ENCODE data around the gene SCN4B.

Gene SCN4B

DNA sequence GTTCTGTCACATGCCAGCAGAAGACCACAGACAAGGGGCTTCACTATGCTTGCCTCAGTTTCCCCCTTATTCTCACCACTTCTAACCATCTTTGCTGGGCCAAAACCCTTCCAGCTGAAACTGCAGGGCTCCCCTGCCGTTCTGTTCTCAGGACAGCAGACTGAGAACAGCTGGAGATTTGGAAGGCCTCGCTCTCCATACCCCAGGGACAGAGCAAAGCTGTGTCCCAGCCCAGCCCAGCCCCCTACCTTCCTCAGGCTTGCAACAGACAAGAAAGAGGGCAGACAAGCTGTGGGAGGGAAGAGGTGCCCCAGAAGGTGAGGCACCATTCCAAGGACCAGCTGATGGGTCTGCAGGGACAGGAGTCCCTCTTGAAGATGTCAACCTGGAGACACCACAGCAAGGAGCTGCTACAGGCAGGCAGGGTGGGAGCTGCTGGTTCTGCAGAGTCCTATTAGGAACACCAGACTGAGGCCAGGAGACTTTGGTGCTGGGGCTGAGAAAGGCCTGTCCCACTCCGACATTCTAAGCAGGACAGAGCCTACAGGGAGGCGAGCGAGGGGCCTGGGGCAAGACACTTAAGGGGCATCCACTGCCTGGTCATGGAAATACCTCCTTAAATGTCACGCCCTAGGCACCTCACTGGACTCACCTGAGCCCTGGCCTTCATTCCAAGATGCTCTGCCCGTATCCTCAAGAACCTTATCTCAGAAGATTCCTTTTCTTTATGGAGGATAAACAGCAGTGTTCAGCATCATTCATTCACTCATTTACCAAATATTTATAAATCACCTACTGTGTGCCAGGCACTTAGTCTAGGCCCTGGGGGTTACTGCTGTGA is 16.9 kb upstream of the SCN4B start:
- Histone ChIP-seq H3K79me1 (ENCODE audit: low read depth, low read length) (no peaks in the 10 kb centered on the region), H3K18ac (ENCODE audit: low read length) (no peak overlapping the region), H2BK12ac (ENCODE audit: low read length) (no peak overlapping the region), H2AFZ (ENCODE audit: low read length) (no peak overlapping the region), H3K27ac (replicated peaks; ENCODE audit: low read length) (no peak overlapping the region), H3K4me3 (ENCODE audit: low read length in 2 of 2) (no peak overlapping the region), H2BK5ac (ENCODE audit: low read length) (no peak overlapping the region), H3K27me3 (ENCODE audit: control insufficient read depth in 3 of 3, insufficient read depth in 3 of 3, low read depth in 1 of 3, low read length in 3 of 3) (peaks cover 0 to 84% (median 31%) of the 10 kb centered on the region in 3 experiments), H3K4me2 (ENCODE audit: insufficient read depth, low read length, poor library complexity, severe bottlenecking) (no peak overlapping the region), H4K8ac (ENCODE audit: low read depth, low read length) (no peak overlapping the region), H3K4me1 (ENCODE audit: control insufficient read depth in 2 of 2, insufficient read depth in 1 of 2, low read depth in 1 of 2, low read length in 2 of 2) (peaks cover 0 to 3% of the 10 kb centered on the region in 2 donors), H2BK15ac (ENCODE audit: low read length) (no peak overlapping the region), H2BK120ac (ENCODE audit: low read depth, low read length) (no peak overlapping the region), H3K36me3 (replicated peaks in 1 of 2; ENCODE audit: control insufficient read depth in 2 of 2, insufficient read depth in 2 of 2, low read length in 2 of 2) (no peaks in the 10 kb centered on the region), H3K14ac (ENCODE audit: low read length) (no peak overlapping the region), H4K91ac (ENCODE audit: low read depth, low read length, poor library complexity) (no peak overlapping the region), H3K23ac (ENCODE audit: low read depth, low read length, poor library complexity) (no peak overlapping the region), H3K9ac (ENCODE audit: low read depth, low read length, poor library complexity) (no peak overlapping the region), H3K4ac (ENCODE audit: low read length) (no peak overlapping the region), H3K9me3 (replicated peaks in 1 of 2; ENCODE audit: control insufficient read depth in 2 of 2, insufficient read depth in 1 of 2, low read depth in 1 of 2, low read length in 2 of 2) (no peaks in the 10 kb centered on the region), H2AK5ac (ENCODE audit: low read depth, low read length) (peak overlapping the region; percentile 15)
- no CpG with 5 or more reads among the region's 7 CpGs for WGBS, 2 donors (ENCODE audit: extremely low coverage in 2 of 2, insufficient read length in 2 of 2, insufficient replicate concordance in 1 of 2)
- DNase-seq (ENCODE audit: low spot score), result no peak

DNA sequence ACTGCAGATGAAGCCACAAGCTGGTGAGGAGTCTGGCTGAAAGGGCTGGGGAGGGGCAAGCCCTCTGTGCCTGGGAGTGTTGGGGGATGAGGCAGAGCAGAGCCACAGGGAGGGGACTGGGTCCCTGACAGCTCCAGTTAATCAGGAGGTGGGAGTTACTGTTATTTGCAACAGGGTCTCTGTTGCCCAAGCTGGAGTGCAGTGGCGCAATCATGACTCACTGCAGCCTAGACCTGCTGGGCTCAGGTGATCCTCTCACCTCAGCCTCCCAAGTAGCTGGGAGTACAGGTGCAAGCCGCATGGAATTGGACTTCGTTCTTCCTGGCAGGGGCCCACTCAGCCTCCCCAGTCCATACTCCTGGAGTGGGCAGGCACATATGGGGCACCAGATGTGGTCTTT is 16.1 kb upstream of the SCN4B start:
- Histone ChIP-seq H3K79me1 (ENCODE audit: low read depth, low read length) (no peaks in the 10 kb centered on the region), H2AFZ (ENCODE audit: low read length) (no peak overlapping the region), H2AK5ac (ENCODE audit: low read depth, low read length) (peak overlapping the region; percentile 72), H3K4me2 (ENCODE audit: insufficient read depth, low read length, poor library complexity, severe bottlenecking) (no peak overlapping the region), H3K27ac (replicated peaks; ENCODE audit: low read length) (no peak overlapping the region), H2BK120ac (ENCODE audit: low read depth, low read length) (no peak overlapping the region), H2BK12ac (ENCODE audit: low read length) (no peak overlapping the region), H3K9me3 (replicated peaks in 1 of 2; ENCODE audit: control insufficient read depth in 2 of 2, insufficient read depth in 1 of 2, low read depth in 1 of 2, low read length in 2 of 2) (no peaks in the 10 kb centered on the region), H2BK15ac (ENCODE audit: low read length) (no peak overlapping the region), H2BK5ac (ENCODE audit: low read length) (no peak overlapping the region), H3K4ac (ENCODE audit: low read length) (no peak overlapping the region), H3K14ac (ENCODE audit: low read length) (peak overlapping the region; percentile 90), H3K23ac (ENCODE audit: low read depth, low read length, poor library complexity) (no peak overlapping the region), H4K8ac (ENCODE audit: low read depth, low read length) (no peak overlapping the region), H4K91ac (ENCODE audit: low read depth, low read length, poor library complexity) (peak overlapping the region; percentile 76), H3K4me1 (ENCODE audit: control insufficient read depth in 2 of 2, insufficient read depth in 1 of 2, low read depth in 1 of 2, low read length in 2 of 2) (peaks cover 0 to 3% of the 10 kb centered on the region in 2 donors), H3K4me3 (ENCODE audit: low read length in 2 of 2) (no peak overlapping the region), H3K9ac (ENCODE audit: low read depth, low read length, poor library complexity) (no peak overlapping the region), H3K27me3 (ENCODE audit: control insufficient read depth in 3 of 3, insufficient read depth in 3 of 3, low read depth in 1 of 3, low read length in 3 of 3) (peaks cover 0 to 88% (median 29%) of the 10 kb centered on the region in 3 experiments), H3K36me3 (replicated peaks in 1 of 2; ENCODE audit: control insufficient read depth in 2 of 2, insufficient read depth in 2 of 2, low read length in 2 of 2) (no peaks in the 10 kb centered on the region), H3K18ac (ENCODE audit: low read length) (peak overlapping the region; percentile 52)
- WGBS, 2 donors (ENCODE audit: extremely low coverage in 2 of 2, insufficient read length in 2 of 2, insufficient replicate concordance in 1 of 2), result no CpG with 5 or more reads among the region's 3 CpGs
- no peak for DNase-seq (ENCODE audit: low spot score)

DNA sequence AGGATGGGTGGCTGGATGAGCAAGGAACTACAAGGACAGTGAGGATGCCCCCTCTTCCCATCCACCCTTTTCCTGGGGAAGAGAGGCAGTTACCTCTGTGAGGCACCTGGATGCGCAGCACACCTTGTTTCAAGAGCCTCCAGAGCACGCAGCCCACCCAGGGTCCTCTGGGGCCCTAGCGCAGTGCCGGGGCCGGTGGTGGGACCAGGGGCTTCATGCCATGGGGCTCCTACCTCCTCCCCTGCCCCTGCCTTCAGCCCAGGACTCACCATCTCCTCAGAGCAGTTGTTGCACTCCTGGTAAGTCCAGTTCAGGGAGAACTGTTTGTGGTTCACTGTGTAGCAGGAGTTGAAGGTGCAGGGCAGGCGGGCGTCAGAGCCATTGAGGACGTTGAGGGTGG is 15.7 kb upstream of the SCN4B start:
- Histone ChIP-seq H2BK15ac (ENCODE audit: low read length) (no peak overlapping the region), H3K18ac (ENCODE audit: low read length) (peak overlapping the region; percentile 52), H2BK12ac (ENCODE audit: low read length) (no peak overlapping the region), H2BK5ac (ENCODE audit: low read length) (no peak overlapping the region), H2AK5ac (ENCODE audit: low read depth, low read length) (peak overlapping the region; percentile 72), H3K23ac (ENCODE audit: low read depth, low read length, poor library complexity) (no peak overlapping the region), H3K36me3 (replicated peaks in 1 of 2; ENCODE audit: control insufficient read depth in 2 of 2, insufficient read depth in 2 of 2, low read length in 2 of 2) (no peaks in the 10 kb centered on the region), H3K9ac (ENCODE audit: low read depth, low read length, poor library complexity) (no peak overlapping the region), H4K91ac (ENCODE audit: low read depth, low read length, poor library complexity) (peak overlapping the region; percentile 76), H3K4ac (ENCODE audit: low read length) (no peak overlapping the region), H3K79me1 (ENCODE audit: low read depth, low read length) (no peaks in the 10 kb centered on the region), H3K4me2 (ENCODE audit: insufficient read depth, low read length, poor library complexity, severe bottlenecking) (no peak overlapping the region), H2BK120ac (ENCODE audit: low read depth, low read length) (no peak overlapping the region), H3K4me3 (ENCODE audit: low read length in 2 of 2) (no peak overlapping the region), H3K14ac (ENCODE audit: low read length) (peak overlapping the region; percentile 90), H3K27me3 (ENCODE audit: control insufficient read depth in 3 of 3, insufficient read depth in 3 of 3, low read depth in 1 of 3, low read length in 3 of 3) (peaks cover 0 to 90% (median 29%) of the 10 kb centered on the region in 3 experiments), H3K9me3 (replicated peaks in 1 of 2; ENCODE audit: control insufficient read depth in 2 of 2, insufficient read depth in 1 of 2, low read depth in 1 of 2, low read length in 2 of 2) (no peaks in the 10 kb centered on the region), H2AFZ (ENCODE audit: low read length) (no peak overlapping the region), H3K4me1 (ENCODE audit: control insufficient read depth in 2 of 2, insufficient read depth in 1 of 2, low read depth in 1 of 2, low read length in 2 of 2) (peaks cover 0 to 3% of the 10 kb centered on the region in 2 donors), H3K27ac (replicated peaks; ENCODE audit: low read length) (no peak overlapping the region), H4K8ac (ENCODE audit: low read depth, low read length) (no peak overlapping the region)
- WGBS, 2 donors (ENCODE audit: extremely low coverage in 2 of 2, insufficient read length in 2 of 2, insufficient replicate concordance in 1 of 2), result no CpG with 5 or more reads among the region's 8 CpGs
- no peak for DNase-seq (ENCODE audit: low spot score)

DNA sequence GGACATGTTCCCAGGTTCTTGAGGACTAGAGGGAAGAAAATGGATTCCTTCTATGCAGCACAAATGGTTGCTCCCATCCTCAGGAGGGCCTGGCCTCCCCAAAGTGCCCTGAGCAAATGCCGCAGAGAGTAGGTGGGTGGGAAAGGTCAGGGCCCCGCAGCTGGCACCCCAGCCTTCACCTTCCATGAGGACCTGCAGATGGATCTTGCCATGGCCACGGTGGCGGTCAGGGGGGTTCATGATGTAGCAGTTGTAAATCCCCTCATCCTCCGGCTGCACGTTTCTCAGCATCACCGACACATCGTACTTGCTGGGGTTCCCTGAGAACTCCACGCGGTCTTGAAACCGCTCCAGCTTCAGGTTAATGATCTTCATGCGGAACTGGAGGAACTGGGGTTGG is 15.3 kb upstream of the SCN4B start:
- Histone ChIP-seq H2BK15ac (ENCODE audit: low read length) (no peak overlapping the region), H2BK12ac (ENCODE audit: low read length) (no peak overlapping the region), H3K36me3 (replicated peaks in 1 of 2; ENCODE audit: control insufficient read depth in 2 of 2, insufficient read depth in 2 of 2, low read length in 2 of 2) (no peaks in the 10 kb centered on the region), H3K4me2 (ENCODE audit: insufficient read depth, low read length, poor library complexity, severe bottlenecking) (no peak overlapping the region), H3K9me3 (replicated peaks in 1 of 2; ENCODE audit: control insufficient read depth in 2 of 2, insufficient read depth in 1 of 2, low read depth in 1 of 2, low read length in 2 of 2) (no peaks in the 10 kb centered on the region), H4K91ac (ENCODE audit: low read depth, low read length, poor library complexity) (no peak overlapping the region), H3K79me1 (ENCODE audit: low read depth, low read length) (no peaks in the 10 kb centered on the region), H2BK5ac (ENCODE audit: low read length) (no peak overlapping the region), H3K27me3 (ENCODE audit: control insufficient read depth in 3 of 3, insufficient read depth in 3 of 3, low read depth in 1 of 3, low read length in 3 of 3) (peaks cover 0 to 90% (median 28%) of the 10 kb centered on the region in 3 experiments), H2AFZ (ENCODE audit: low read length) (no peak overlapping the region), H2BK120ac (ENCODE audit: low read depth, low read length) (no peak overlapping the region), H3K18ac (ENCODE audit: low read length) (no peak overlapping the region), H3K27ac (replicated peaks; ENCODE audit: low read length) (no peak overlapping the region), H3K4me3 (ENCODE audit: low read length in 2 of 2) (no peak overlapping the region), H3K4me1 (ENCODE audit: control insufficient read depth in 2 of 2, insufficient read depth in 1 of 2, low read depth in 1 of 2, low read length in 2 of 2) (peaks cover 0 to 3% of the 10 kb centered on the region in 2 donors), H3K4ac (ENCODE audit: low read length) (no peak overlapping the region), H3K9ac (ENCODE audit: low read depth, low read length, poor library complexity) (no peak overlapping the region), H3K14ac (ENCODE audit: low read length) (no peak overlapping the region), H3K23ac (ENCODE audit: low read depth, low read length, poor library complexity) (no peak overlapping the region), H2AK5ac (ENCODE audit: low read depth, low read length) (no peak overlapping the region), H4K8ac (ENCODE audit: low read depth, low read length) (no peak overlapping the region)
- WGBS, 2 donors (ENCODE audit: extremely low coverage in 2 of 2, insufficient read length in 2 of 2, insufficient replicate concordance in 1 of 2), result no CpG with 5 or more reads among the region's 12 CpGs
- no peak for DNase-seq (ENCODE audit: low spot score)
